ENCODE measurements around the gene AKAP9.

GRCh38 chr7:92034116-92034515 is 93.5 kb downstream of the AKAP9 start:
- TF ChIP-seq POLR2A (IDR thresholded peaks at IDR 0.05), result no peak
- TF ChIP-seq, protein P1, sequence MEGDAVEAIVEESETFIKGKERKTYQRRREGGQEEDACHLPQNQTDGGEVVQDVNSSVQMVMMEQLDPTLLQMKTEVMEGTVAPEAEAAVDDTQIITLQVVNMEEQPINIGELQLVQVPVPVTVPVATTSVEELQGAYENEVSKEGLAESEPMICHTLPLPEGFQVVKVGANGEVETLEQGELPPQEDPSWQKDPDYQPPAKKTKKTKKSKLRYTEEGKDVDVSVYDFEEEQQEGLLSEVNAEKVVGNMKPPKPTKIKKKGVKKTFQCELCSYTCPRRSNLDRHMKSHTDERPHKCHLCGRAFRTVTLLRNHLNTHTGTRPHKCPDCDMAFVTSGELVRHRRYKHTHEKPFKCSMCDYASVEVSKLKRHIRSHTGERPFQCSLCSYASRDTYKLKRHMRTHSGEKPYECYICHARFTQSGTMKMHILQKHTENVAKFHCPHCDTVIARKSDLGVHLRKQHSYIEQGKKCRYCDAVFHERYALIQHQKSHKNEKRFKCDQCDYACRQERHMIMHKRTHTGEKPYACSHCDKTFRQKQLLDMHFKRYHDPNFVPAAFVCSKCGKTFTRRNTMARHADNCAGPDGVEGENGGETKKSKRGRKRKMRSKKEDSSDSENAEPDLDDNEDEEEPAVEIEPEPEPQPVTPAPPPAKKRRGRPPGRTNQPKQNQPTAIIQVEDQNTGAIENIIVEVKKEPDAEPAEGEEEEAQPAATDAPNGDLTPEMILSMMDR (IDR thresholded peaks at IDR 0.05), result no peak

Measured in uterus (tissue), 2 donors.